Endodermal cell (in vitro differentiated cells): ENCODE data around the gene CAPN10. TPM values are rescaled to one million over a fixed set of nuclear protein-coding genes. Genes with fewer than 3 reads are reported as not detected.

Experiments used
- DNase-seq: peaks from one replicate; pipeline ENCODE4 v3.0.0-alpha.2; 2017
- H3K27ac ChIP-seq: 2 replicates; pipeline ENCODE4 v1.5.1; 2013; ENCODE audit warnings: mild to moderate bottlenecking, low read depth, low read length, moderate library complexity
- H3K27me3 ChIP-seq: 2 replicates; pipeline ENCODE4 v1.6.1; 2013; ENCODE audit warnings: mild to moderate bottlenecking, low read length, moderate library complexity; ENCODE audit not compliant: insufficient read depth, control insufficient read depth, poor library complexity, severe bottlenecking
- H3K36me3 ChIP-seq: 2 replicates; pipeline ENCODE4 v1.7.0; 2013; ENCODE audit warnings: mild to moderate bottlenecking, low read length, moderate library complexity; ENCODE audit not compliant: control insufficient read depth, insufficient read depth
- H3K4me1 ChIP-seq: one replicate; pipeline ENCODE4 v1.7.0; 2013; ENCODE audit warnings: low read length; ENCODE audit not compliant: control insufficient read depth, insufficient read depth
- H3K4me3 ChIP-seq: 2 replicates; pipeline ENCODE4 v1.5.1; 2013; ENCODE audit warnings: mild to moderate bottlenecking, low read length, moderate library complexity
- H3K9ac ChIP-seq: 2 replicates; pipeline ENCODE4 v1.6.1; 2013; ENCODE audit warnings: mild to moderate bottlenecking, low read length, moderate library complexity; ENCODE audit not compliant: poor library complexity, severe bottlenecking; ENCODE audit errors: extremely low read depth
- H3K9me3 ChIP-seq: 2 replicates; pipeline ENCODE4 v1.6.1; 2013; ENCODE audit warnings: mild to moderate bottlenecking, low read length, moderate library complexity; ENCODE audit not compliant: control insufficient read depth
- H3K27ac Mint-ChIP-seq: 2 replicates; pipeline ENCODE4 v1.8.0; 2020; ENCODE audit warnings: mixed read lengths
- H3K27me3 Mint-ChIP-seq: 2 replicates; pipeline ENCODE4 v1.8.0; 2021; ENCODE audit warnings: mild to moderate bottlenecking, mixed read lengths; ENCODE audit not compliant: insufficient read depth
- H3K36me3 Mint-ChIP-seq: 2 replicates; pipeline ENCODE4 v1.8.0; 2020; ENCODE audit warnings: low read depth, mixed read lengths
- H3K4me1 Mint-ChIP-seq: 2 replicates; pipeline ENCODE4 v1.8.0; 2020; ENCODE audit warnings: mixed read lengths
- H3K4me3 Mint-ChIP-seq: 2 replicates; pipeline ENCODE4 v1.8.0; 2020; ENCODE audit warnings: mild to moderate bottlenecking, moderate library complexity, mixed read lengths
- H3K9me3 Mint-ChIP-seq: 2 replicates; pipeline ENCODE4 v1.8.0; 2020; ENCODE audit warnings: mild to moderate bottlenecking, mixed read lengths
- CTCF ChIP-seq: fragments of 200-600 bp; sonication (generic); conservative IDR thresholded peaks from 2 replicates; pipeline ENCODE4 v1.5.0; 2021; ENCODE audit warnings: antibody characterized with exemption, mild to moderate bottlenecking
- WGBS, 2 experiments: methylation state at CpG; one replicate each; pipeline versions ENCODE4 v1.1.5 to v1.1.7; 2013; ENCODE audit warnings: missing lambda C conversion rate in 2 of 2, mixed read lengths in 1 of 2; ENCODE audit not compliant: insufficient coverage in 1 of 2, insufficient read length in 1 of 2; 5-methylcytosine and 5-hydroxymethylcytosine counted together
- total RNA-seq, 2 donors: library from RNA; stranded (reverse); fragmentation: NEBNext Ultra II Directional in 1 of 2; extraction: Animal tissue kit (Norgen Biotek cat#: 25700) in 1 of 2; gene quantifications; 2 replicates in 1 of 2; 3 replicates in 1 of 2; pipeline ENCODE4 v1.2.1, GENCODE V29; 2021

CAPN10 gene
- total RNA-seq, 2 donors from 2014 or later: 58.9 to 61.9 TPM

- DNase-seq: no peak
- Mint-ChIP-seq H3K27ac (no peak overlapping the region), H3K27me3 (peaks cover 17% of the 10 kb centered on the region), H3K36me3 (no peaks in the 10 kb centered on the region), H3K9me3 (no peaks in the 10 kb centered on the region), H3K4me1 (peaks cover 7% of the 10 kb centered on the region), H3K4me3 (no peak overlapping the region)
- Histone ChIP-seq H3K36me3 (no peaks in the 10 kb centered on the region), H3K27ac (no peak overlapping the region), H3K27me3 (peaks cover 11% of the 10 kb centered on the region), H3K9ac (no peak overlapping the region), H3K9me3 (no peaks in the 10 kb centered on the region), H3K4me1 (peaks cover 15% of the 10 kb centered on the region), H3K4me3 (no peak overlapping the region)
- TF ChIP-seq CTCF: no peak
- 92 to 96% methylated on average over 7 to 18 of the region's 18 CpGs for WGBS, 2 experiments
Observed at GRCh38 chr2:240571314-240571973, 15.1 kb upstream of the CAPN10 start.

- no peak for TF ChIP-seq CTCF
- H3K27me3 Mint-ChIP-seq: peaks cover 9% of the 10 kb centered on the region
- 93 to 95% methylated on average over 24 to 30 of the region's 30 CpGs for WGBS, 2 experiments
- no peaks in the 10 kb centered on the region for H3K9me3 Mint-ChIP-seq
- no peak overlapping the region for H3K27ac Mint-ChIP-seq
- H3K4me1 Mint-ChIP-seq: peaks cover 5% of the 10 kb centered on the region
- Histone ChIP-seq H3K4me1 (peaks cover 7% of the 10 kb centered on the region), H3K36me3 (no peaks in the 10 kb centered on the region), H3K27me3 (peaks cover 2% of the 10 kb centered on the region), H3K9me3 (no peaks in the 10 kb centered on the region), H3K27ac (no peak overlapping the region), H3K4me3 (no peak overlapping the region), H3K9ac (no peak overlapping the region)
- H3K36me3 Mint-ChIP-seq: no peaks in the 10 kb centered on the region
- H3K4me3 Mint-ChIP-seq: no peak overlapping the region
- no peak for DNase-seq
Observed at GRCh38 chr2:240572141-240573031, 14.1 kb upstream of the CAPN10 start.

GRCh38 chr2:240573071-240573515, 13.4 kb upstream of the CAPN10 start:
- Mint-ChIP-seq H3K27ac (no peak overlapping the region), H3K4me1 (peaks cover 1% of the 10 kb centered on the region), H3K27me3 (peaks cover 4% of the 10 kb centered on the region), H3K36me3 (no peaks in the 10 kb centered on the region), H3K9me3 (no peaks in the 10 kb centered on the region), H3K4me3 (no peak overlapping the region)
- Histone ChIP-seq H3K9ac (no peak overlapping the region), H3K27ac (no peak overlapping the region), H3K9me3 (no peaks in the 10 kb centered on the region), H3K36me3 (no peaks in the 10 kb centered on the region), H3K27me3 (no peaks in the 10 kb centered on the region), H3K4me1 (peaks cover 3% of the 10 kb centered on the region), H3K4me3 (no peak overlapping the region)
- 89 to 90% methylated on average over 9 to 20 of the region's 20 CpGs for WGBS, 2 experiments
- no peak for DNase-seq
- TF ChIP-seq CTCF: no peak
